Mucosa of stomach (tissue), 1 donor: ENCODE results near the gene PNPLA7.
A peak's percentile ranks its signal among the peaks of the same experiment; 100 is the strongest.
"Not testable (repeated sequence)": the region's sequence is repeated elsewhere in the genome, so short reads cannot be mapped to it uniquely, and the experiment has no call there.

ENCODE experiments used
- H3K27me3 ChIP-seq: one replicate; pipeline ENCODE4 v1.7.0; 2013; ENCODE audit warnings: mild to moderate bottlenecking, low read length; ENCODE audit not compliant: control insufficient read depth, insufficient read depth
- H3K36me3 ChIP-seq: one replicate; pipeline ENCODE4 v1.7.0; 2013; ENCODE audit warnings: low read length; ENCODE audit not compliant: control insufficient read depth, insufficient read depth
- H3K4me1 ChIP-seq: one replicate; pipeline ENCODE4 v1.7.0; 2013; ENCODE audit warnings: mild to moderate bottlenecking, low read length; ENCODE audit not compliant: control insufficient read depth, insufficient read depth
- H3K4me3 ChIP-seq: one replicate; pipeline ENCODE4 v1.7.0; 2013; ENCODE audit warnings: low read length
- H3K9ac ChIP-seq: one replicate; pipeline ENCODE4 v1.7.0; 2013; ENCODE audit warnings: mild to moderate bottlenecking, low read length, moderate library complexity
- H3K9me3 ChIP-seq: one replicate; pipeline ENCODE4 v1.7.0; 2013; ENCODE audit warnings: mild to moderate bottlenecking, low read length, moderate library complexity; ENCODE audit not compliant: control insufficient read depth
- donor health status: Pancreatic carcinoma.

PNPLA7 gene

GRCh38 chr9:137455359-137455991 lies 94.7 kb downstream of the PNPLA7 start:
- Histone ChIP-seq H3K36me3 (no peaks in the 10 kb centered on the region), H3K4me3 (no peak overlapping the region), H3K9ac (no peak overlapping the region)

GRCh38 chr9:137454597-137455358 lies 95.4 kb downstream of the PNPLA7 start:
- H3K9me3 ChIP-seq = no peaks in the 10 kb centered on the region
- peak overlapping the region; percentile 78 for H3K9ac ChIP-seq
- H3K27me3 ChIP-seq = no peaks in the 10 kb centered on the region
- peaks cover 46% of the 10 kb centered on the region for H3K4me1 ChIP-seq
- no peak overlapping the region for H3K4me3 ChIP-seq
- H3K36me3 ChIP-seq = no peaks in the 10 kb centered on the region

More at GRCh38 chr9:137455359-137455991, 94.7 kb downstream of the PNPLA7 start:
- H3K27me3 ChIP-seq = no peaks in the 10 kb centered on the region
- no peaks in the 10 kb centered on the region for H3K9me3 ChIP-seq
- peaks cover 47% of the 10 kb centered on the region for H3K4me1 ChIP-seq

- H3K27me3 ChIP-seq = no peaks in the 10 kb centered on the region
- H3K9me3 ChIP-seq = no peaks in the 10 kb centered on the region
- no peaks in the 10 kb centered on the region for H3K36me3 ChIP-seq
- H3K4me1 ChIP-seq = peaks cover 40% of the 10 kb centered on the region
- no peak overlapping the region for H3K4me3 ChIP-seq
- H3K9ac ChIP-seq = peak overlapping the region; percentile 78
These were observed 96.0 kb downstream of the PNPLA7 start for GRCh38 chr9:137454145-137454596.

- no peaks in the 10 kb centered on the region for H3K27me3 ChIP-seq
- peak overlapping the region; percentile 43 for H3K9ac ChIP-seq
- H3K9me3 ChIP-seq = no peaks in the 10 kb centered on the region
- no peak overlapping the region for H3K4me3 ChIP-seq
- H3K4me1 ChIP-seq = peaks cover 40% of the 10 kb centered on the region
- no peaks in the 10 kb centered on the region for H3K36me3 ChIP-seq
These were observed 96.5 kb downstream of the PNPLA7 start for GRCh38 chr9:137453643-137454081.

- no peaks in the 10 kb centered on the region for H3K9me3 ChIP-seq
- H3K4me3 ChIP-seq = no peak overlapping the region
- H3K4me1 ChIP-seq = peaks cover 34% of the 10 kb centered on the region
- H3K36me3 ChIP-seq = no peaks in the 10 kb centered on the region
- H3K9ac ChIP-seq = peak overlapping the region; percentile 43
- H3K27me3 ChIP-seq = no peaks in the 10 kb centered on the region
These were observed 97.2 kb downstream of the PNPLA7 start for GRCh38 chr9:137452761-137453642.

- Histone ChIP-seq H3K4me3 (no peak overlapping the region), H3K9ac (no peak overlapping the region), H3K4me1 (peaks cover 25% of the 10 kb centered on the region), H3K27me3 (no peaks in the 10 kb centered on the region), H3K9me3 (no peaks in the 10 kb centered on the region), H3K36me3 (no peaks in the 10 kb centered on the region)
These were observed 98.0 kb downstream of the PNPLA7 start for GRCh38 chr9:137452006-137452760.

GRCh38 chr9:137451264-137452005 lies 98.8 kb downstream of the PNPLA7 start:
- H3K36me3 ChIP-seq, H3K27me3 ChIP-seq, H3K9me3 ChIP-seq, H3K4me3 ChIP-seq, H3K9ac ChIP-seq: not testable (repeated sequence)
- peaks cover 21% of the 10 kb centered on the region for H3K4me1 ChIP-seq

GRCh38 chr9:137450539-137451222 lies 99.5 kb downstream of the PNPLA7 start:
- H3K36me3 ChIP-seq, H3K4me3 ChIP-seq, H3K9ac ChIP-seq, H3K9me3 ChIP-seq, H3K27me3 ChIP-seq: not testable (repeated sequence)
- H3K4me1 ChIP-seq = peaks cover 29% of the 10 kb centered on the region

- no peak overlapping the region for H3K9ac ChIP-seq
- H3K4me1 ChIP-seq = peaks cover 34% of the 10 kb centered on the region
- no peaks in the 10 kb centered on the region for H3K36me3 ChIP-seq
- no peak overlapping the region for H3K4me3 ChIP-seq
- peaks cover 8% of the 10 kb centered on the region for H3K27me3 ChIP-seq
- H3K9me3 ChIP-seq = no peaks in the 10 kb centered on the region
These were observed 100.2 kb downstream of the PNPLA7 start for GRCh38 chr9:137449931-137450538.

GRCh38 chr9:137449081-137449844 lies 100.9 kb downstream of the PNPLA7 start:
- peaks cover 8% of the 10 kb centered on the region for H3K27me3 ChIP-seq
- H3K9me3 ChIP-seq = no peaks in the 10 kb centered on the region
- no peak overlapping the region for H3K9ac ChIP-seq
- H3K36me3 ChIP-seq = no peaks in the 10 kb centered on the region
- peaks cover 28% of the 10 kb centered on the region for H3K4me1 ChIP-seq
- H3K4me3 ChIP-seq = no peak overlapping the region
